OCI-LY7 (cell line): Measurements from ENCODE around the gene ENTR1.

Experiments
- CTCF ChIP-seq: fragments of 200-600 bp; sonication (generic); conservative IDR thresholded peaks from 2 replicates; pipeline ENCODE4 v1.5.1; 2014; ENCODE audit warnings: mild to moderate bottlenecking, antibody characterized with exemption, low read length, moderate library complexity, mixed read lengths
- EZH2phosphoT487 ChIP-seq: fragments of 200-600 bp; sonication (generic); IDR thresholded peaks from 2 replicates; pipeline ENCODE4 v1.6.1; 2018; ENCODE audit warnings: low read depth, borderline replicate concordance, mild to moderate bottlenecking, mixed run types, antibody characterized with exemption, low read length, moderate library complexity, mixed read lengths

GRCh38 chr9:136419092-136419420 is 8.6 kb upstream of the ENTR1 start:
- no peak for TF ChIP-seq CTCF
- no peak for TF ChIP-seq EZH2phosphoT487
